Left renal pelvis (tissue), 4 donors: ENCODE measurements around the gene DDOST. TPM values are rescaled to one million over a fixed set of nuclear protein-coding genes. Genes with fewer than 3 reads are reported as not detected.
"Not testable (repeated sequence)": the region's sequence is repeated elsewhere in the genome, so short reads cannot be mapped to it uniquely, and the experiment has no call there.

Source experiments
- DNase-seq, 4 donors: peaks; one replicate each; pipeline ENCODE4 v3.0.0-alpha.2; 2013; ENCODE audit warnings: low read depth in 4 of 4, low spot score in 3 of 4
- polyA plus RNA-seq, 4 donors: library from polyadenylated mRNA; unstranded; fragments of 120-200 nt; gene quantifications; one replicate each; pipeline ENCODE4 v1.2.1, GENCODE V29; 2013; ENCODE audit not compliant: insufficient read length in 4 of 4

DDOST gene
- polyA plus RNA-seq, 4 donors, result 207 to 243 (median 218) TPM

DNA sequence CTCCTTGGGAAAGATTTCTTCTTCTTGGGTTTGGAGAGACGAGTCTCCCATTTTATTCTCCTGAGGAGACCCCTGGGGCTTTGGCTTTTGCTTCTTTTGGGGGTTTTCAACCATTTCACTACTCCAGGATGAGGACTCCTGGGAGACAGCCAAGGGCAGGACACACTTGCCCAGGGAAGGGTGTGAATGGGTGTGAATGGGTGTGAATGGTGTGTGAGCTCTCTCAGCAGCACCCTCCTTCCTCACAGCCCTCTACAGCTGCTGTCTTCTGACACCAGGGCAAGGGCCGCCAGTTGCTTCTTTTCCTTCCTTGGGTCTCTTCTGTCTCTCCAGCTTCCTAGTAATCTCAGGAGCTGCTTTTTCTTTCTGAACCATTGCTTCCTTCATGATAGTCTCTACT lies 32.5 kb upstream of the DDOST start:
- DNase-seq, result no peak

DNA sequence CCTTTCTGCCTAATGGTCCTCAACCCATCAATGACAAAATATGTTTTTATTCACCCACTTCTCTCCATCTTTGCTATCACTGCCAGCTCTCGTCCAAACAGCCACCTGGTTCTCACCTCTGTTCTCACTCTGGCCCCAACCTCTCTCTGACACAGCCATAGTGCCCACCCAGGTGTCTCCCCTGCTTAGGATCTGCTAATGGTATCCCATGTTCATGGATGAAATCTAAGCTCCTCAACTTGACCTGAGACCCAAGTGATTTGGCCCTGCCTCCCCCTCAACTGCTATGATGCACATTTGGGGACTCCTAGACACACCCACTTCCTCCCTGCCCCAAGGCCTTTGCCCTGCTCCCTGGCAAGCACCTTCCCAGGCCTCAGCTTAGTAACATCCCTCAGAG lies 30.7 kb upstream of the DDOST start:
- DNase-seq, result no peak

DNA sequence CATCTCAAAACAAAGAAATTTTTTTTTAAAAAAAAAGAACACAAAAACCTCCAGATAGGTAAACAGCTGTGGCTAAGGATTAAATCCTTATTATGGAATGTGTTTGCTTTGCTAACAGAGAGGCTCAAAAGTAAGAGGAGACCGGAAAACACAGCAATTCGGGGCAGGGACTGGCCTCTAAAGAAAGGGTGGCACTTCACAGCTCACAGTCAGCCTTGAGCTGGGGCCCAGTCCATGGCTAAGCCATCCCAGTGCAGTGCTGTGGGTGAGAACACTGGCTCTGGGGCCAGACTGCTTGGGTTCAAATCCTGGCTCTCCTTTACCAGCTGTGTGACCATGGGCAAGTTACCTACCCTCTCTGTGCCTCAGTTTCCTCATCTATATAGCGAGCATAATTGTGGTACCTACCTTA lies 28.5 kb upstream of the DDOST start:
- DNase-seq, result no peak

DNA sequence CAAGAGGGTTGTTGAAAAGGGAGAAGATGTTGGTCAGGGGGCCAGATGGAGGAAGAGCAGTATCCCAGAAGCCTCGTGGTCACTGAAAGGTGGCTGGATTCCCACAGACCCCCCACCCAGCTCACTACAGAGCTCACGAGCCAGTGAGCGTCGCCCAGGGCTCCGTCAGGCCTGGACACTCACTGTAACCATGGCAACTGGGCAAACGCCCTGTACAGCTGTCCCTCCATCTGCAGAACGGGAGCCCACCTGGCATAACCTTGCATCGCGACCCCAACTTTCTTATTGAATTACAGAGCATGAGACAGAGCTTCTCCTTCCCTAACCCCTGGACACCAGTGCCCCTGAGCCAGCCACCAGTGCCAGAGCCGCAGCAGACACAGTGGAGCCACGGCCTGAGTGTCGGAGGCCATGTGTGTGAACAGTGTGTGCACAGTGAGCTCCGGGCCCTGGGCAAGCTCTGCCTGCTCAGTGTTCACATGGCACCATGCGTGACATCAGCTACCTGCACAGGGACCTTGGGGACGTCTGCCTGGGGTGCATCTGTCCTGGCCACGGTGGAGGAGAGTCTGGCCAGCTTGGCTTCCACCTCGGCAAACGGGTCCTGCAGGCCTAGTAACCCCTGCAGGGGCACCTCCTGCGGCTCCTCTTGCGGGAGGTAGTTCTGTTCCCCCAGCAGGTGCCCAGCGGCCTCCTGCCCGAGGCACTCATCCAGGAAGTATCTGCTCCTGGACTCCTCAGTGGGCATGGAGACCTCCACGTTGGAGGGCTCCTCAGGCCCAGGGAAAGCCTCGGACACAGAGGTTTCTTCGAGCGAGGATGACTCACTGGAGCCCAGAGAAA lies 25.9 kb upstream of the DDOST start:
- no peak for DNase-seq

DNA sequence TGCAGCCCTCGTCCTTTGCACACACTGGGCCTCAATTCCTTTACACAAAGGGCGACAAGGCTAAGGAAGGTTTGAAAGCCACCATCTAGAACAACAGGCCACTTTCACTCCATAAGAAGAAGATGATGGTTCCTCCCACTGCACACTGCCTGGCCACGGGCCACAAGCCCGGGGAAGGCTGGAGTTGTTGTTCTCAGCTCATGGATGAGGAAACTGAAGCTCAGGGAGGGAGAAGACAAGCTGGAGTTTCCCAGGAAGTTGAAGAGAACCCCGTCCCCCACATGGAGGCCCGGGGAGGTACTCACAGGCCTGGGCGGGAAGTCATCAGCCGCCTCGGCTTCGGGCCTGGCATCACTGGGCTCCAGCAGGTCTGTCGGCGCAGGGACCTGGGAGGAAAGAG lies 24.6 kb upstream of the DDOST start:
- no peak for DNase-seq

DNA sequence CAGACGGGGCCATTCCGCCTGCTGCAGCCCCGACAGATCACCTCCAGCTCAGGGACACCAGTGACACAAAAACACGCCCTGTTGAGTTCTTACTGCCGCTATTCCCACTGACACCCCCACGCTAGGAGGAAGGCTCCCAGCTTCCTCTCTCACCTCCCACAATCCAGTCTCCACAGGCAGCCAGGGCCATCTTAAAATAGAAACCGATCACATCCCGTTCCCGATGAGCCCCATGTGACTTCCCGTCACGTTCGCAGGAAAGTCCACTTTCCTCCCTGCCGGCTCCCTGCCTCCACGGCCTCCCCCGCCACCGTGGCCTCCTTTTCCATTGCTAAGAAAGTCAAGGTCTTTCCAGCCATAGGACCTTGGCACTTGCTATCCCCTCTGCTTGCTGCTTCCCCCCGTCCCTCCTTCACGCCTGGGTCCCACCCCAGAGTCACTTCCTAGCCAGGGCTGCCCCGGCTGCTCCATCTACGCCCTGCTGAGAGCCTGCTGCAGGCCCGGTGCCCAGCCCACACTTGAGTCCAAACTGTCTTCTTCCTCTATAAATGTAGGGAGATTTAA lies 24.0 kb upstream of the DDOST start:
- no peak for DNase-seq

DNA sequence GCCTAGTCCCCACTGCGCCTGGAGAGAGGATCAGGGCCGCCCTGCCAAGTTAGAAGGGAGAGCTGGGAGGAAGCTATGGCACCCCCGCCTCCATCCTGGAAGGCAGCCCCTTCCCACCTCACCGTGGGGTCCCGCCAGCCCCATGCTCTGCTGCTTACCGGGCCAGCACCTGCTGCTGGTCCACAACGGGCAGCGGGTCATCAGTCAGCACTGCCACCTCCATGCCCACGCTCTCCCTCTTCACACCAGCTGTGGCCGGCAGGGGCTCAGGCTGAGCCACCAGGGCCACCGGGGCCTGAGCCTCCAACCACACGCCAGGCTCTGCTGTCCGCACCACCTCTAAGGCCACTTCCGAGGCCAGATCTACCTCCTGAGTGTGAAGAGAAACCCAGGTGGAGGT lies 23.5 kb upstream of the DDOST start:
- no peak for DNase-seq

DNA sequence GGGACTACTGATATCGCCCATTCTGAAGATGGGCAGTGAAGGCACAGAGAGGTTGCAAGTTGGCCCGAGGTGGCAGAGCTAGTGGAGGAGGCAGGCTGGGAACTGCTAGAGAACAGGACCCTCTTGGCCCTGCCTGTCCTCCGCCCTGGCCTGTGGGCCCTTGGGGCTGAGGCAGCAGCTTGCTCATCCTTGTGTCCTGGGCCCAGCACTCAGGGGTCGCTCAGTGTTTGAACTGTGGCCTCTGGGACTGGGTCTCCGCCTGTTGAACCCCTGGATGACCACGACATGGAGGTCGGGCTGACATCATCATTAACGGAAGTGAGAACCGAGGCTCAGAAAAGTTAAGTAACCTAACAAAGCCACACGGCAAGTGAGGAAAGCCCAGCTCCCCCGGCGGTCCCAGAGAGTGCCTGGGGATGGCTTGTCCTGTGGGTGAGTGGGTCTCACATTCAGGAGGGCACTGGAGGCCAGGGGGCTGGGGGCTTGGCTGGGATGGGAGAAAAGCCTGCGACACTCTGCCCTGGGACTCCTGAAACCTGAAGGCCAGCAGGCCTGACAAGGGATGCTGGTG lies 23.0 kb upstream of the DDOST start:
- DNase-seq, result no peak

DNA sequence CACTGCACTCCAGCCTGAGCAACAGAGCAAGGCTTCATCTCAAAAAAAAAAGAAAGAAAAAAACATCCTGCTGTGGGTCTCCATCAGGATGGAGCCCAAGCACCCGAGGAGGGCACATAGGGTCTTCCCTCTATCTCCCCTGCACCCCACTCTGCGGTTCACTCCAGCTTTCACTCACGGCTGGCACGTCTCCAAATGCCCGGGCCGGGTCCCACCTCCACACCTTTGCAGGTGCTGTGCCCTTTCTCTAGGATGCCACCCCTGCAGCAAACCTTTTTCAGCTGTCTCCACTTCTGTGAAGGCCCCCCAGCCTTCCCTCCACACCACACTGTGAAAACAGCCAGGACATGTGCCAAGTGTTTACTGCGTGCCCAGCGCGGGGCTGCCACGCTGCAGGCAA lies 22.4 kb upstream of the DDOST start:
- no peak for DNase-seq

DNA sequence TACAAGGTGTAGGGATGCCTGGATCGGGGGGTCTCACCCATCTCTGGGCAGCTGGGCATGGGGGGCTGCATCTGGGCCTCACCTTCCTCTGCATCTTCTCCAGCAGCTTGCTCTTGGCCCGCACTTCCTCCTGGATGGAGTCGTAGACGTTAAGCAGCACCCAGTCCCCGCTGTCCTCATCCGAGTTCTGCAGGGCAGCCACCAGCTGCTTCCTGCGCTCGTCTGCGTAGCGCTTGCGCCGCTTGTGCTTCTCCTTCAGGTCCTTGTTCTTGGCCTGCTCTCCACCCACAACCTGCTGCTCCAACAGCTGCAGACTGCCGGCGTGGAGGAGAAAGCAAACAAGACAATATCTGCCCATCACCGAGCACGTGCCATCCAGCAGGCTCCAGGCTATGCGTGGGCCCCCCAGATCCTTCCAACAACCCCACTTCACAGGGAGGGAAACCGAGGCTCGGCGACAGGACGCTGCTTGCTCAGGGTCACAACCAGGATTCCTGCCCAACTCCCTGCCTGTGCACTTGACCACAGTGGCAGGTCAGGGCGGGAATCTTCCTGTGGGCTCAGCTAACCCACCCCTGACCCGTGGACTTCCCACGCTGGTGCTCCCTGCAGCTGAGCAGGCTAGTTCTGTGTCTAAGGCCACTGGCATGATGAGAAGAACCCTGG lies 21.5 kb upstream of the DDOST start:
- DNase-seq, result no peak

DNA sequence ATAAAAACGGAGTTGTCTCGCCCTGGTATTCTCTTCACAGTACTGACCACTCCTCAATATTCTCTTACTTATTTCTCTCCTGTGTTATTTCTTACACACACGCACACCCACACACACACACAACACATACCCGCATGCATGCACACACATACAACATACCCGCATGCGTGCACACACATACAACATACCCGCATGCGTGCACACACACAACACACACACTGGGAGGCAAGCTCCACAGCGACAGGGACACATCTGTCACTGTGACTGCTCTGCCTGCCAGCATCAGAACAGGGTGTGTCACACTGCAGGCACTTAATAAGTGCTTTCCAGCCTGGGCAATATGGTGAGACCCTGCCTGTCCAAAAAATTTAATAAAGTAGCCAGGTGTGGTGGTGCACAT lies 20.8 kb upstream of the DDOST start:
- no peak for DNase-seq

DNA sequence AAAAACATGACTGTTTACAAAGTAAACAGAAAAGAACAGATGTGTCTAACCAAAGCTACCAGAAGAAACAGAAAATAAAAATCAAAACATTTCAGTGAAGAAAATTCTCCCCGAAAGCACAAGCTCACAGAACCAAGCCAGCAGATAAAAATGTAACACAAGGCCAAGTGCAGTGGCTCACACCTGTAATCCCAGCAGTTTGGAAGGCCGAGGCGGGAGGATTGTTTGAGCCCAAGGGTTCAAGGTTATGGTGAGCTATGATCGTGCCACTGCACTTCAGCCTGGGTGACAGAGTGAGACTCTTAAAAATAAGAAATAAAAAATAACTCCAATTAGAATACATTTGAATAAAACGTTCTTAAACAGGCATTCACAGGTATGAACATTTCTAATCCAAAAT lies 19.1 kb upstream of the DDOST start:
- DNase-seq, result no peak

DNA sequence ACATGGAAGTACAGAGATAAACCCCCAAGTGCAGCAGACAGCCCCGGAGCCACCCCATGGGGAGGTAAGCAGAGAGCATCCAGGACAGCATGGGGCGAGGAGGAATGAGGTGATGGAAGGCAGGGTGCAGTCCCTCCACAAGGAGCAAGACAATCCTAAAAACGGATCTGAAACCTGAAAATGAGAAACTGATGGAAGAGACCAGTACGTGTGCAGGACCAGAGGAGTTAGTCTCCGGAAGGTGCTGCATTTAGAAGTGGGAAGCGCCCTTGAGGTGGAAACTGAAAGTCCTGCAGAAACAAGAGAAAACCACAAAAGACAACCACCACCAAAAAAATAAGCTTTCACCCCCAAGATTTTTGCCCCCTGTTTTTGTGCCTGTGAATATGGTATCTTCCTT lies 17.4 kb upstream of the DDOST start:
- no peak for DNase-seq

DNA sequence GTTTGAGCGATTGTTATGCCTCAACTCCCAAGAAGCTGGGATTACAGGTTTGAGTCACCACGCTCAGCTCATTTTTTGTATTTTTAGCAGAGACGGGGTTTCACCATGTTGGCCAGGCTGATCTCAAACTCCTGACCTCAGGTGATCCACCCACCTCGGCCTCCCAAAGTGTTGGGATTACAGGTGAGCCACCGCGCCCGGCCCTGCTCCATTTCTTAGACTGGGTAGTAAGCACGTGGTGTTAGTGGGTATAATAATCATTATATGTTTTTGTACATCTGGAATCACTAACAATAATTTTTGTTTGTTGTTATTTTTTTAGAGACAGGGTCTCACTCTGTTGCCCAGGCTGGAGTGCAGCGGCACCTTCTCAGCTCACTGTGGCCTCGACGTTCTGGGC lies 12.5 kb upstream of the DDOST start:
- not testable (repeated sequence) for DNase-seq

DNA sequence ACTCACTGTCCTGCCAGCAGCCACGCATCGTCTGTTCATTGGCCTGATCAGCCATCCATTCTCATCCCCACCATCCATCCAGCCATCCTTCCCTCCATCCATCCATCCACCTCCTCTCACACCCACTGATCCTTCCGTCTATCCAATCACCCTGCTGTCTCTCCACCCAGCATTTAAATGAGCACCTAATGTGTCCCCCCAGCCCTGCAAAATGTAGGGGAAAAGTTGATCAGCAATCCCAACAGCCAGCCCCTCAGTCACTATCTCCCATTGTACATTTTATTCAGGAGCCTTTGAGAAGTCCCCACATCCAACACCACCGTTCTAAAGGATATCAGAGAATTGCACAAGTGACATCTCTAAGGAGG lies 11.1 kb upstream of the DDOST start:
- no peak for DNase-seq

DNA sequence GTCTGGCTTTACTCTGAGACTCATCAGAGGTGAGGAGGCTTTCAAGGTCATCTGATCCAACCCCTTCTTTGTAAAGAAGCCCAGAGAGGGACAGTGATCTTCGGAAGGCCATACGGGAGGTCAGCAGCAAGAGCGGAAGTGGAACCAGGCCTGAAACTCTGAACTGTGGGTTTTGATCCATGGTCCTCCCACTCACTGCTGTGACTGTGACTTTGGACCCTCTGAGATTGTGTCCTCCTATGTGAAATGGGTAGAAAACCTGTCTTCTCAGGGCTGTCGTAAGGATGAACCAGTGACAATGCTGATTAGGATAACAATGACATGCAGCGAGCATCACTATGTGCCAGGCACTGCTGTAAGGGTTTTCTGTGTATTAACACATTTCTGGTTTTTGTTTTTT lies 9.8 kb upstream of the DDOST start:
- DNase-seq, result no peak

DNA sequence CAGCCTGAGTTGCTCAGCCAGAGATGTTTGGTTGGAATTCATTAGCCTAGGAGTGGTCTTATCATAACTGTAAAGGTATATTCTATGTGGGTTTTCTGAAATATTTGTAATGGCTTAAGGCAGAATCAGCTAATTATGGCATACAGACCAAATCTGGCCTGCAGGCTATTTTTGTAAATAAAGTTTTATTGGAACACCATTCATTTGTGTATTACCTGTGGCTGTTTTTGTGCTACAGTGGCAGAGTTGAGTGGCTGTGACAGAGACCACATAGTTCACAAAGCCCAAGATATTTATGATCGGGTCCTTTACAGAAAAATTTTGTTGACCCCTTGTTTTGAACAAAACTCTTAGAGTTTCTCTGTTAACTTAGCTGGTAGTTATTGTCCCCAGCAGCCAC lies 7.4 kb upstream of the DDOST start:
- no peak for DNase-seq

DNA sequence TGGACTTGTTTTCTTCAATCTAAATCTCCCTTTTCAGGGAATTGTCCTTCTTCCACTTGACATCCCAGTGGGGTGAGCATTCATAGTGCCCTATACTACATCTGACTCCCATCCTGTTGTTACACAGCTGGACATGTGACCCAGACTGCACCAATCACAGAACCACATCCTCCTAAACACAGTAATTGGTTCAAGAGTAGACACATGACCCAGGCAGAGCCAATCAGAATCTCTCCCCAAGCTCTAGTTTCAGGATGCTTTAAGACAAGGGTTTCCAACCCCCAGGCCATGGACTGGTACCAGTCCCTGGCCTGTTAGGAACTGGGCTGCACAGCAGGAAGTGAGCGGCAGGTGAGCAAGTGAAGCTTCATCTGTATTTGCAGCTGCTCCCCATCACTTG lies 5.6 kb upstream of the DDOST start:
- DNase-seq, result no peak

DNA sequence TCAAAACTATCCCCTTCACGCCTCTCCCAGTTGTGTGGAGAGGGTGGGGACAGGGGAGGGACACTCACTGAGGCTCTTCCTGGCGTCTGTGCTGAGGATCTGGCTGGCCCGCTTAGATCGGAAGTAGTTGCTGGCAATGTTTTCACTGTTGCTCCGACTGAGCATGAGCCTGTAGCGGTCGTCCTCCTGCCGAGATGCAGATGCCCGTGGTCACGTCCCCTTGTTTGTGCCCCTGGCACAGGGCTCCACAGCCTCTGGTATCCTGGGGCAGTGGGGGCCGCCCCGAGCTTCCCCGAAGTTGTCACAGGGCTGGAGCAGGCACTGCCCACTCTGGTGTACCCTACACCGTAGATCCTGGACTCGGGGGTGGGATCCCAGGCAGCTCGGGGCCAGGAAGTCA lies 5.0 kb upstream of the DDOST start:
- no peak for DNase-seq

DNA sequence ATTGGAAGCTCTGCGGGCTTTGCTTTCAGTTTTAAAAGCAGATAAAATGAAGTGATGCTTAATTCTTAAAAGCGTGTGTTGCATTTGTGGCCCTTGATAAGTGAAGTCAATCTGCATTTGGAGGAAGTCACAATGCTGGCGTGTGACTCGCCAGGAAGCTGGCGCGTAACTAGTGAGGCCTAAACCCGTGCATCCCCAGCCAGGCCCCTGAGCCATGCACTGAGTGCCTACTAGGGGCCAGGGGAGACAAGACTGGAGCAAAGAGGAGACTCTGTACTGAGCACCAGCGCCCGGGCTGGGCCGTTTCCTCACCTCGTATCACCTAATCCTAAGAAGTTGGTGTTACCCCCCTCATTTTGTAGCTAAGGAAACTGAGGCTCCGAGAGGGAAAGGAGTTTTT lies 4.6 kb upstream of the DDOST start:
- DNase-seq, result no peak

DNA sequence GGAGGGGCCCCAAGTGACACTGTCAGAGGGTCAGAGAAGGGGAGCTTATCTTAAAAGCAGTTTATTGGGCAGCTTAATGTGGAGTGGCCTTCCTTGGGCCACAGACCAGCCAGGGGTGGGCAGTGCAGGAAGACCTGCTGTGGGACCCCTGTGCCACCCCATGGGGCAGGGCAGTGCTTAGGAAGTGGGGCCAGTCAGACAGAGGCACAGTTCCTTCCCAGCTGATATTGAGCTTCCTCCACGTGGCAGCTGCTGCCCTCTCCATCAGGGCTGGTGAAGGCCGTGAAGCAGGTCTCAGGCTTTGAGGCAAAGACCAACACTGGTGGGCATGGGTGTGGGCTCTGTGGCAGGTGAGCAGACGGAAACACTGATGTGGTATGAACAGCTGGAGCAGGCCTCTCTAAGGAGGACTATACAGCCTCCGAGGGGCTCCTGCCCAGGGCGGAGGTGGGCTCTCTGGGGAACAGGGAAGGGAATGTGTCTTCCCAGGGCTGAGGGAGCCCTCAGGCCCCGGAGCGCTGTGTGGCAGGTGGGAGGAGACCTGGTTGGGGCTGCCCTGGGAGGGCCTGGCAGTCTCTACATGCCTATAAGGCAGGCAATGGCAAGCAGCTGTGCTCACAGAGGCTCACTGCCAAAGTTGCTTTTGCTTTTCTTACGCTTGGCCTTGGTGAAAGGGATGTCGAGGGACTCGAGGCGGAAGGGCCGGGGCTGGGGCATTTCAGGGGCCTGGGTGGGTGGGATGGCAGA lies 3.0 kb upstream of the DDOST start:
- no peak for DNase-seq
